NCI-H2107 (cell line): ENCODE data around the gene MARK4.

Experiments
- DNase-seq: peaks from one replicate; lab custom pipeline; 2025; lab: John Stamatoyannopoulos, UW

The MARK4 gene

DNA sequence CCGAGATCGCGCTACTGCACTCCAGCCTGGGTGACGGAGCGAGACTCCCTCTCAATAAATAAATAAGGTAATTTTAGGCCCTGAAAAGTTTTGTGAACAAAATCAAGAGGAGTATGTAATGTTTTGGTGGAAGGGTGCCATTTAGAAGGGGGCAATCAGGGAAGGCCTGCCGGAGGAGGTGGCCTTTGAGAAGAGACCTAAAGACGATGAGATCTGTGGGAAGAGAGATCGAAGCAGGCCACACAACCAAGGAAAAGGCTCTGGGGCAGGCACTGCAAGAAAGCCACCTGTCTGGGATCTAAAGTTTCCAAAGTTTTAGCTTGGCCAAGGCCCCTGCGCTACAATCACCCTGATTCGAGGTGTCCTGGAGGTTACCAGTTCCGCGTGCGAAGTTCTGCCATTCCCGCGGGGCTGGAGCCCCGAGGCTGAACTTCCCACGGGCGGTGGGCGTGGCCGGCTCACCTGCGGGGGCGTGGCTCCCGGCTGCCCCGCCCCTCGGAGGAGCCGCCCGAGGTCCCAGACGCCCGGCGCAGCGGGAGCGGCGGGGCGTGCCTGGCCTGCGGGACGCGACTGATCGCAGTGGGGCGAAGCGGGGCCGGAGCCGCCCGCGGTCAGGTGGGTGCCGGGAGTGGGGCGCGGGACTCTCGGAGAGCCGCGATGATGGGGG is 89.3 kb downstream of the MARK4 start, which contains the start of gene KLC3:
Gene KLC3 (plus strand): TSS at position 519 of the 667 bp plus-strand sequence. CDS start 4,792 bp downstream, outside the sequence.
- DNase-seq = no peak

DNA sequence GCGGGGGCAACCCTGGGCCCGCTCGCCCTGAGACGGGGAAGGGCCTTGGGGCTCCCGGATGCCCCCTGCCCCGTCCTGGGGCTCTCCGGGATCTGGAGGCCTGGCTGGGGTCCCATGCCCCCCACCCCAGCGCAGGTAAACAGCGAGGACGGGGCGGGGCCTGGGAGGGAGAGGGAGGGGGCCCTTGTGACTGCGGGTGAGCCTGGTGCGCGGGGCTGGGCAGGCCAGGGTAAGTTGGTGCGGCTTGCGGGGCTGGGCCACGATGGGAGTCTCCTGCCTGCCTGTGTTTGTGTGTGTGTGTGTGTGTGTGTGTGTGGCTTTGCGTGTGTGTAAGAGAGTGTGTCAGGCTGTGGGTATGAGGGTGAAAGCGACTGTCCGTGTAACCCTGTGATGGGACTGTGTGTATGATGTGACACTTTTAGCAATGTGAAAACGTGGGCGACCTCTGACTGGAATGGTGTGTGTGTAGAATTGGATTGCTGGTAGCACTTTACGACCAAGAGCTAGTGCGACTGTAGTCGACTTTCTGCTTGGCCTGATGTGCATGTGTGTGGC is 89.9 kb downstream of the MARK4 start:
- DNase-seq = no peak

DNA sequence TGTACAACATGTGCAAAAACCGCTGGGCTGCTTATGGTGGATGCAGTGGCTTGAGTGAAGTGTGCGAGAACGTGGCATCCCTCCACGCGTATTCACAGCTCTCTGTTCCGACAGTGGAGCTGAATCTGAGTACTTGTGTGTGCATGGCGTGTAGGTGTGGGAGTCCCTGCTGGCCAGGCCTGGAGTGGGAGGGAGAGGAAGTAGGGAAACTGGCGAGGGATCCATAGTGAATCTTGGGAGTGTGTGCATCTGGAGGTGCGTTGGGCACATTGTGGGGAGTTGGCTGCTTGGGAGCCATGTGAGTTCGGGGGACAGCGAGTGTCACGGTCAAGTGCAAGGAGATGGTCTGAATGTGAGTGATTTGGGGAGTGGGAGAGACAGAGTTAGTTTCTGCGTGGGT is 91.8 kb downstream of the MARK4 start:
- no peak for DNase-seq

DNA sequence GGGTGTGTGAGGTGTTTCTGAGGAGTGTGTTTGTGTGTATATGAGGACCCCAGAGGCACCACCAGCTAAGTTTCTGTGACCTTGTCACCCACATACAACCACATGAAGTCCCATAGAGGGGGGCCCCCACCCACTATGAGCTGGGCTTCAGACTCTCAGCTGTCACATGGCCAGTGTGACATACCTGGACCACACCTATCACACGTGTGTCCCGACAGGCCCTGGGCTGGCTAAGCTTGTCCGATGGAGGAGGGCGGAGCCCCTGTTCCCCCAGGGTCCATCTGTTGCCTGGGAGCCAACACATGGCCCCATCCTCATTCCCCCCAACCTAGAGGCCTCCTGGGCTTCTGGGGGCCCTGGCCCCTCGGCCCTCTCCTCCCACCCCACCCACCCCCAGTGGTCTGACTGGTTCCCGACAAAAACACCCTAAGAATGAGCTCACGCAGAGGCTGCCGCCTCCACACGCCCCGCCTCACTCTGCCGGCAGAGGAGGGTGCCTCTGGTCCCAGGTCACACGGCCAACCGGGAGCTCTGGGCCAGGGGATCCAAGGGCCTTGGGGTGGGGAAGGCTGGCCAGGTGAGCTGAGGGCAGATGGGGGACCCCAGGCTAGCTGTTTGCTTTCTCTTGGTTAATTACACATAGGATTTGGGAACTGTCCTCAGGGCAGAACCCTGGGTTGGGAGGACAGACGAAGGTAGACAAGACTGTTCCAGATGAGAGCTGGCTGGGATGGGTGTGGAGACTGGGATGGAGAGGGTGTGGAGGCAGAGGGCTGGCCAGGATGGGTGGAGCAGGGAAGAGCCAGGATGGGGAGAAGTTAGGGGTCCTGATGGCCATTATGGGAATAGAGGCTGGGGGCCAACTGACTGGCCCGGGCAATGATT is 93.8 kb downstream of the MARK4 start:
- no peak for DNase-seq

DNA sequence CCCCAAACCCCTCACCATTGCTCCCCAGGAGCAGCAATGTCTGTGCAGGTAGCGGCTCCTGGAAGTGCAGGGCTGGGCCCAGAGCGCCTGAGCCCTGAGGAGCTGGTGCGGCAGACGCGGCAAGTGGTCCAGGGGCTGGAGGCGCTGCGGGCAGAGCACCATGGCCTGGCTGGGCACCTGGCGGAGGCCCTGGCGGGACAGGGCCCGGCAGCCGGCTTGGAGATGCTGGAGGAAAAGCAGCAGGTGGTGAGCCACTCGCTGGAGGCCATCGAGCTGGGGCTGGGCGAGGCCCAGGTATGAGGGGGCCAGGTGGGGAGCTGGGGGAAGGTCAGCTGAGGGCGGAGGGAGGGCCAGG is 94.4 kb downstream of the MARK4 start:
- DNase-seq = no peak

- DNase-seq = no peak
Observed at GRCh38 chr19:45346449-45346848, 95.4 kb downstream of the MARK4 start.

DNA sequence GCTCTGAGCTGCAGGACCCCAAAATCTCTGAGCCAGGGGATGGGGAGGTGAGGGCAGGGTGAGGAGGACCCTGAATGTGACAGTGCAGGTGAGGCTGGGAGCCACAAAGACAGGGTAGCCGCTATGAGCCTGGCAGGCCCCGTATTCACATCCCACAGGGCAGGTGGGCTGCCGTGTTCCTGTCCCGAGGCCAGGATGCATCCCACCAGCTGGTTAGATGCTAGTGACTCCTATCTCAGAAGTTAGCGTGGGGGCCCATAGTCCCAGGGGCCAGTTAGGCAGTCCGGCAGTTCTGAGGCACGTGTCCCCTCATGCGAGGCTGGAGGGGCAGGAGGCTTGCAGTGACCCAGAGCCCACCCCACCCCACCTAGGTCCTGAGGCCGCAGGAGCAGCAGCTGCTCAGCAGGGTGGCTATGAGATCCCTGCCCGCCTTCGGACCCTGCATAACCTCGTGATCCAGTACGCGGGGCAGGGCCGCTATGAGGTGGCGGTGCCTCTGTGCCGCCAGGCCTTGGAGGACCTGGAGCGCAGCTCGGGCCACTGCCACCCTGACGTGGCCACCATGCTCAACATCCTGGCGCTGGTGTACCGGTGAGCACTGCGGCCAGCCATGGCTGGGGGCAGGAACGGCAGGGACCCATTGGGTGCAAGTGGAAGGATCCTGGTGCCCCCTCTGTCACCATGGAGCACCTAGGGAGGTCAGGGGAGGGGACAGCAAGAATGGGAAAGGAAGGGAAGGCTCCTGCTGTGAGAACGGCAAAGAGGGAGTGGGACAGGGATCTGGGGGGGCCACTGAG is 96.7 kb downstream of the MARK4 start:
- DNase-seq = no peak

DNA sequence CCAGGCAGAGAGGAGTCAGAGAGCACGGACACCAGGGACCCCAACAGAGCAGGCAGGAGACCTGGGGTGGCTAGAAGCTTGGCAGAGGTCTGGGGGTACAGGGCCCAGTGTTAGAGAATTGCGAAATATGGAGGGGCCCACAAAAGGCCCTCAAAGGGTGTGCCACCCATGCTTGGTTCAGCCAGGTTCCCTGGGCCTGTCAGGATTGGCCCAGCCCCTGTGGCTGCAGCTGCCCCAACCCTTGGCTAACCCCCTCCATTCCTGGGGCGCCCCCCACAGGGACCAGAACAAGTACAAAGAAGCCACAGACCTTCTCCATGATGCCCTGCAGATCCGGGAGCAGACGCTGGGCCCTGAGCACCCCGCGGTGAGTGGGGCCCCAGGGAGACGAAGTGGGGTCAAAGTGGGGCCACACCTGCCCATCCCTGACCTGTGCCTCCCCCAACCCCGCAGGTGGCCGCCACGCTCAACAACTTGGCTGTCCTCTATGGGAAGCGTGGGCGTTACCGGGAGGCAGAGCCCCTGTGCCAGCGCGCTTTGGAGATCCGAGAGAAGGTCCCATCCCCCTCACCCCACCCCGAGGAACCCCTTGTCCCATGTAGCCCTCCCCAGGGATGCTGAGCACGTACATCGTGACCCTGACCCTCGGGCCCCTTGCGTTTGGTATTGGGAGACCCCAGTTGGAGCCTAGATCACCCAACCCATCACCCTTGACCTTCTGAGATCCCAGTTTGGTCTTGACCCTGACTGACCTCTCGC is 97.5 kb downstream of the MARK4 start:
- DNase-seq = no peak

DNA sequence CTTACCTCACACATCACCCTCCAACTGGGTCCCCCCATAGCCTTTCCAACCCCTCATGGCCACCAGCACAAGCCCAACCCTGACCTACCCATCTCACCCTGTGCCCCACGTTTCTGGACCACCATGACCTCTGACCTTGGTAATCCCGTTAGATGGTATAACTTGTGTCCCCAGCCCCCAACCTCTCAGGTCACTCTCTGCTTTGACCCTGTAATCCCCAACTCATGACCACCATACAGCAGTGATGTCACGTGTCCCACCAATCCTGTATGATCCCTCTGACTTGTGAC is 98.0 kb downstream of the MARK4 start:
- no peak for DNase-seq

DNA sequence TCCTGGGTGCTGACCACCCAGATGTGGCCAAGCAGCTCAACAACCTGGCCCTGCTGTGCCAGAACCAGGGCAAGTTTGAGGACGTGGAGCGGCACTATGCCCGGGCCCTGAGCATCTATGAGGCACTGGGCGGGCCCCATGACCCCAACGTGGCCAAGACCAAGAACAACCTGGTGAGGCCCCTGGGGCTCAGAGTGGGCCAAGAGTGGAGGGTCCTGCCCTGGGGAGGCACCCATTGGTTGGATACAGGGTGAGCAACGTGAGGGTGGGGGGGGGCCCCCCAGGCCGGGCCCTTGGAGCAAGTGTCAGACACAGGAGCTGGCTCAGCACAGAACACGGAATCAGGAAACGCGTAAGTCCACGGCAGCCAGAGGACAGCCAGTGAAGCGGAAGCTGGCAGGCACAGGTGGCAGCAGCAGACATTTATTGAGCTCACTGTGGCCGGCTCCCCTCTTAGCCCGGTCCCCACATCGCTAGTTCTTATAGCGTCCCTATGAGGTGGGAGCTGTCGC is 98.4 kb downstream of the MARK4 start:
- no peak for DNase-seq

DNA sequence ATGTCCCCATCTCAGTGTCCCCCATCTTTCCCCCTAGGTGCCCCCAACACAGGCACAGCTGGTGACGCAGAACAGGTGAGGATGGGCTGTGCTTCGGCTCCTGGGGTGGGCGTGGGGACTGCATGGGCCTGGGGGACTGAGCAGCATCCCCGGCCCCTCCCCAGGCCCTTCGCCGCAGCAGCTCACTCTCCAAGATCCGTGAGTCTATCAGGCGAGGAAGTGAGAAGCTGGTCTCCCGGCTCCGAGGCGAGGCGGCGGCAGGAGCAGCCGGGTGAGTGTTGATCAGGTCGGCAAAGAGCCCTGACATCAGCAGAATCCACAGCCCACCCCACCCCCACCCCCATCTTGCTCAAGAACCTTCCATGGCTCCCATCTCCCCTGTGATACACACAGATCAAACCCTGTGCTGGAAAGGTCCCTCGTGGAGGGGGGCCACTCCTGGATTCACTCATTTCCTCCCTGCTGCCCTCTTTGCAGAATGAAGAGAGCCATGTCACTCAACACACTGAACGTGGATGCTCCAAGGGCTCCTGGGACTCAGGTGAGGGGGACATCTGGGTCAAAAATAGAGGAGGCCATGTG is 99.5 kb downstream of the MARK4 start:
- DNase-seq = no peak

DNA sequence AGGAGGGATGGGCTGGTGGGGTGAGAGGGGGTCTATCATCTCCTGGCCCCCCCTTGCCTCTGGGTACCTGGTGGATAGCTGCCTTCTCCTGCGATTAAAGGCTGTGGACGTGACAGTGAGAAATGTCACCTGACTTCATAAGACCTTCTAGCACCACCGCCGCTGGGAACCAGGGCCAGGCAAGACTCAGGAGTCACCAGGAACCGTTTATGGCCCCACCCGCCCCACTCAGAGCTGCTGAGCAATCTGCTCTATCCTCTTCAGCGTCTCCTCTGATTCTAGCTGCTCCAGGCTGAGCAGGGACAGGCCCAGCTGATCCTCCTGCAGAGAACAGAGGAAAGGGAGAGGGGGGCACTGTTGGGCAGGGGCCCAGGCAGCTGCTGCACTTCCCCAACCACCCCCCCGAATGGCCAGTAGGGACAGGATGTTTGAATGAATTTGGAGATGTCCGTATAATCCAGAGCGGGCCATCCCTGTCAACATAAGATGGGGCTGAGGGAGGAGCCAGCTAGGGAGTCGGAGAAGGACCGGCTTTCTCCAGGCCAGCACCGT is 100.4 kb downstream of the MARK4 start:
- DNase-seq = no peak

GRCh38 chr19:45352062-45352461 is 101.0 kb downstream of the MARK4 start:
- no peak for DNase-seq

- DNase-seq = no peak
Observed at GRCh38 chr19:45352471-45352870, 101.4 kb downstream of the MARK4 start.

DNA sequence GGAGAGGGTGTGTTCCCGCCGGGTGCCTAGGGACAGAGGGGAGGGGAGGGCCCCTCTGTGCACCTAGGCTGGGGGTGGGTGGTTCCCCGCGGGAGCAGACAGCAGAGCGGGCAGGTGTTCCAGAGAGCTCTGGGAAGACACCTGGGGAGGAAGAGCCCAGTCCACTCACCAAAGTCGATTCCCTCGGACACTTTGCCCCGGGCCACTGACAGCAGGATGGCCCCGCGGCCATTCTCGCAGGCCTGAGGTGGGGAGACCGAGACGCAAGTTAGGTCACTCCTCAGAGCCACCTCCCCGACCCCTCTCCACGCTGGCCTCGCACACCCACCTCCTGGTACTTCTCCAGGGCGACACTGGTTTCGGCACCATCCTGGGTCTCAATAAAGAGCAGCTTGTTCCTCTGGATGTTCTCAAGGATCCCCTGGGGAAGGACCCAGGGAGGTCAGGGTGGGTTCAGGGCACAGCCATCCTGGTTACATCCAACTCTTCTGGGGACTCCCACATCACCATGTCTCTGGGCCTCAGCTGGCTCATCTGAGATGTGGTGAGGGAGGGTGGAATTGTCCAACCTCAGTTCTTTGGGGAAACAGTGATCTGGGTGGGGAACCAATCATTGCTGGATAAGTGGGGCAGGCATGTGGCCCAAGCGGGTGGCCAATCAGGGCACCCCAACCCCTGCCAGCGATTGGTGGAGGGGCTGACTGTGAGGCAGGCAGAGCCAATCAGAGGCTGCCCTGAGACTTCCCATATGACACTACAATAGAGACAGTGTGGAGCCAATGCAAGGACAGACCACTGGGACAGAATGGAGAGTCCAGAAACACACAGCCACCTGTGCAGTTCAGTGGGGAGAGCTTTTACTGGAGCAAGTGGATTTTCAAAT is 102.1 kb downstream of the MARK4 start:
- DNase-seq = no peak

- DNase-seq = no peak
Observed at GRCh38 chr19:45354241-45354842, 103.3 kb downstream of the MARK4 start.
